Germinal center (tissue), 1 donor: ENCODE results near the gene ANKRD13B.
A peak's percentile ranks its signal among the peaks of the same experiment; 100 is the strongest.
"Not testable (repeated sequence)": the region's sequence is repeated elsewhere in the genome, so short reads cannot be mapped to it uniquely, and the experiment has no call there.

Experiments used
- DNase-seq: peaks from one replicate; pipeline ENCODE4 v3.0.0; 2012; ENCODE audit warnings: mixed read lengths, low spot score

Gene ANKRD13B

DNA sequence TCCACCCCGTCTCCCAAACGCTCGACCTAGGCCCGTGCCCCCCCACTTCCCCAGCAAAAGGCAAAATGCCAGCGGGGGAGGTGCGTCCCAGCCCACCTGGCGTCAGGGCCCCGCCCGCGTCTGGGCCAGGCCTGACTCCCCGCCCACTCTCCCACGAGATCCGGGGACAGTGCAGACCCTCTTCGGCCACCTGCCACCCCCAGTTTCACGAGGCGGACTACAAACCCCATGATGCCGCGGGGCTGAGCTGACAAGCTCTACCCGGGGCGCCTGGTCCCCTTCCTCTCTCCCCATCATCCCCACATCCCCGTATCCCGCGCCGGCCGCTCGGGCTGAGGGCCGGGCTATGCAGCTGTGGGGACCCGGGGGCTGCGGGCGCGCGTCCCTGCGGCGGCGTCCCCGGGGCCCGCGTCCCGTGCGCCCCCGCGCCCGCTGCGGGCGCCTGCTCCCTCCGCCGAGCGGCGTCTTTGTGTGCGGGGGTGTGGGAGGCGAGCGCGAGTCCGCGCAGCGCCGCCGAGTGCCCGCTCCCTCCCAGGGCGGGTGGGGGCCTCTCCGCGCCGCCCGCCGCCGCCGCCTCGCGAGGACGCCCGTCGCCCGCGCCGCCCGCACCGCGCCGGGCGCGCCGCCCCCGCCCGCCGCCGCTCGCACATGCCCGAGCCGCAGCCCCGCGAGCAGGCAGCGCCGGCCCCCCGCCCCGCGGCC is at the start of gene ANKRD13B:
Gene ANKRD13B, plus strand, starts transcription at position 283 of the 702 bp plus-strand sequence. CDS start 490 bp downstream, outside the sequence.
- DNase-seq = no peak

- DNase-seq = no peak
Measured at GRCh38 chr17:29544066-29544465, 48.9 kb upstream of the ANKRD13B start.

- no peak for DNase-seq
Measured at GRCh38 chr17:29546085-29546484, 46.8 kb upstream of the ANKRD13B start.

DNA sequence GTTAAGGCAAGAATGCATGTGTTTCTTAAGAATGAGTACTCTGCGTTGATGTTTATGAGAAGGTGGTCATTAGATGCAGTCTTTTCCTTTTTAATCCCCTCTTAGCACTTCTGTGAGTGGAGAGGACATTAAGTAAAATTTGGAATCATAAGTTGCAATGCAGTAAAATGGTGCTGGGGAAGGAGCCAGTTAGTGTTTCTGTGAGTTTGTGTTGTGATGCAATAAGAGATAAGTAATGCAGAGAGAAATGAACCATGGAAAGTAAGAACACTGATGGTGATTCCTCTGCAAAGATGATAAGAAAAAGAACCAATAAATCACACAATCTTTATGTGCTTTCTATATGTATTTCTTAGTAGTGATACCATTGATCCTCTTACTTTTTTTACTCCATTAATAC is 46.1 kb upstream of the ANKRD13B start:
- DNase-seq = no peak

DNA sequence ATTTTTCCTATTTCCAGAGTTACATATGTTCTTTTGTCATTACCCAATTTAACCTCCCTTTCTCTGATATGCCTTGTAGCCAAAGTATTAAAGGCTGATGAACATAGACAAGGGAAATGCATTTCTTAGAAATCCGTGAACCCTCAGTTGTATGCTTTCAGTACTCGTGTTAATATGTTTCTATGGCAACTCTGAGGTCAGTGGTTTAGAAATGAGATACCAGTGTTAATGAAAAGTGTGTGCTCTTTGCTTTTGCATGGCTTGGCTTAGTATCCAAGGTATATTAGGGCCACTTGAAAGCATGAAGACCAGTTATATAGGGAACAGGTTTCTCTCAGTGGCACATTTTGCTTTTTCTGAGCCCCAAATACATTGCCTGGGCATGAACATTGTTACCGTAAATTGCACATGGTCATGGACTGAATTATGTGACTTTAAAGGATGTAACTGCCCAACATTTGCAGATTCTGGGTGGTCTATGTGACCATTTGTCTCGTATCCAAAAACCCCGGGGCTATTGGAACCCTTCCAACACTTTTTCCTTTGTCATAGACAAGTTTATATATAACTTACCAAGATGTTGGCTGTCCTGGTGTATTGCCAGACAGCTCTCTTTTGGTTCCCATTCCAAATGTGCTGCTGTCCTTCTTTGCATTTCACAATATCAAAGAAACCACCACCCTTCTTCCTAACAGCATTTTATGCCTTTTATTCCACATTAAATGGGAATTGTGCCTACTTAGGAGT is 43.6 kb upstream of the ANKRD13B start:
- DNase-seq = no peak

DNA sequence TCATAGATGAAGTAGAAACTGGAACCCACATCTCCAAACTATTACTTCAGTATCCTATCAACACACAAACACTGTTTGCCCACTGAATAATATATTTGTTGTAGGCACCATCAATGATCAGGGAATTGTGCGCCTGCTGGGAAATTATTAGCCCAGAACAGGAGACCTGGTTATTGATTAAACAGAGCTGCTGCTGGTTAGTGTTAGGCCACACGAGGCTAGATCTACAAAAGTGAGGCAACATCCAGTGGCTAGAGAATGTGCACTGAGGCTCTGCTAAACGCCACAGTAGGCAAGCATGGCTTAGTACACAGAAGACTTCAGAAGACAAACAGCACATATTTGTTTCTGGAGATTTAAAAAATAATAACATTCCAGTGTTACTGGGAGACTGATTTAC is 37.1 kb upstream of the ANKRD13B start:
- DNase-seq = no peak

- no peak for DNase-seq
Measured at GRCh38 chr17:29557085-29557738, 35.7 kb upstream of the ANKRD13B start.

GRCh38 chr17:29557739-29558116 is 35.2 kb upstream of the ANKRD13B start:
- DNase-seq = no peak

- DNase-seq = not testable (repeated sequence)
Measured at GRCh38 chr17:29558139-29558538, 34.8 kb upstream of the ANKRD13B start.

- no peak for DNase-seq
Measured at GRCh38 chr17:29559640-29560039, 33.3 kb upstream of the ANKRD13B start.

DNA sequence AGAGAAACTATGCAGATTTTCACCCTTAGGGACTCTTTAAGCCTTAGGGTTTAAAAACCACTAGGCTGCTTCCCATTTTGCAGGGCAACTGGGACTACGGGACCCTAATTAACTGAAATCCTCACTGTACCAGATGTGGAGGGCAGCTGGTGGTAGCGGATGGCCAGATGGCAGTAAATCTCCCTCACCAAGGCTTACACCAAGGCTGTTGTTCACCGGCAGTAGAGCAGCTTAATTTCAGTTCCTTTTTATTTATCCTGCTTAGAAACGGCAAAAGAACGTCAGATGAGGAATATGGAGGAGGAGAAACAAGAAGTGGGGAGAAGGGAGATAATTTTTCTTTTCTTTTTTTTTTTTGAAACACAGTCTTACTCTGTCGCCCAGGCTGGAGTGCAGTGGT is 32.6 kb upstream of the ANKRD13B start:
- DNase-seq = peak; percentile 61

DNA sequence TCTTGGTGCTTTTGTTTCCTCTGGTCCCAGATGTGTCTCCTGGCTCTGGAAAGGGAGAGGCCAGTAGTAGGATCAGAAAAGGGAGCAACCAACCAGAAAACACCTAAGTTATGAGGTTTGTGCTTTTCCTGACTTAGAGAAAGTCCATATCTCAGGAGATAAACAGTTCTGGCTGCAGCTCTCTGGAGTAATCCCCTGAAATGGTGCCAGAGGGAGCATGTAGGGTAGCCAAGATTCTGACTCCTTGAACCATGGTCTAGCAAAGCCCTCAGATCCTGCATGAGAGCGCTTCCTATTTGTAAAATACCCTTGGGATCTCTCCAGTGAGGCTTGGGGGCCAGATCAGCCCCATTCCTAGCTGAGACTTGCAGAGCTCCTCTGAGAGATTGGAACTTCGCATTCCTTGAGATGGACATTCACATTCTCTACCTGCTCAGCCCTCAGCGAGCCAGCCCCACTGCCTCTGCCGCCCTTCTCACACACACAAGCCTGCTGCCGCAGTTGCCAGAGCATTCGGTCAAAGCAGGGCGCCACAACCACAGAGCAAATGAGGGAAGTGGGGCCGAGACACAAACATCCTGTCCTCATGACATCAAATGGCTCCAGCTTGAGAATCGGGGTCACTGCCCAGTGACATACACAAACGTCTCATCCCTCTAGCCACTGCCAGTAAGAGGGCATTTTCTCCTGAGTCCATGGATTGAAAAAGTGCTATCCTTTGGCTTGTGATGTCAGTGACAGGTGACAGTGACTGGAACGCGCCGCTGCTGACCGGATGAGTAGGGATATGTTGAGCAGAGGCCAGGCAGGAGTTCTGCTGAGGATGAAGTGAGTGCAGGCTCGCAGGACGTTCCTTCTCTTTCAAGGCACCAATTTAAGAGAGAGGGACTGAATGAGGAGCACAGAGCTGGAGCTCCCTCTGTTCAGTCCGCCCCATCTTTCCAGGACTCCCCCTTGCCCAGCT is 31.1 kb upstream of the ANKRD13B start:
- no peak for DNase-seq

DNA sequence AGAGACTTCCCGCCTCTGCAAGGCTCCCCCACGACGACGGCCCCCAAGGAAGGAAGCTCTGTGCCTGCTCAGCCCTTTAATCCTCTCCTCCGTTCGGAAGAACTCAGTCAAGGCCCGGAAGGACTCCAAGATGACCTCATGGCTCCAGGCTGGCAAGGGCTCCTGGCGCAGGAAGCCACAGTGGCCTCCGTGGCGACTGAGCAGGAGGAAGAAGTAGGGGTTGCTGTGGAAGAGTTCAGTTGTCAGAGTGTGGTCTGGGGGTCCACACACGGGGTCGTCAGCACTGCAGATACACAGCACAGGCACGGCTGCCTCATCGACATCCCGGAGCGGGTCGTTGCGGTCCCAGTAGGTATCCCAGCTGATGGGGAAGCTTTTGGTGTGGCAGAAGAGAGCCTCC is 30.3 kb upstream of the ANKRD13B start:
- DNase-seq = no peak

- peak; percentile 61 for DNase-seq
Measured at GRCh38 chr17:29563816-29564215, 29.1 kb upstream of the ANKRD13B start.

GRCh38 chr17:29565643-29566472 is 27.1 kb upstream of the ANKRD13B start:
- peak; percentile 52 for DNase-seq

GRCh38 chr17:29566473-29567303 is 26.2 kb upstream of the ANKRD13B start, which contains the start of gene ABHD15:
TSS of gene ABHD15 (minus strand) at chr17:29567037. CDS start at chr17:29566966, 71 bp downstream.
- peak; percentile 77 for DNase-seq

GRCh38 chr17:29567304-29567553 is 25.7 kb upstream of the ANKRD13B start:
- DNase-seq = peak; percentile 62

DNA sequence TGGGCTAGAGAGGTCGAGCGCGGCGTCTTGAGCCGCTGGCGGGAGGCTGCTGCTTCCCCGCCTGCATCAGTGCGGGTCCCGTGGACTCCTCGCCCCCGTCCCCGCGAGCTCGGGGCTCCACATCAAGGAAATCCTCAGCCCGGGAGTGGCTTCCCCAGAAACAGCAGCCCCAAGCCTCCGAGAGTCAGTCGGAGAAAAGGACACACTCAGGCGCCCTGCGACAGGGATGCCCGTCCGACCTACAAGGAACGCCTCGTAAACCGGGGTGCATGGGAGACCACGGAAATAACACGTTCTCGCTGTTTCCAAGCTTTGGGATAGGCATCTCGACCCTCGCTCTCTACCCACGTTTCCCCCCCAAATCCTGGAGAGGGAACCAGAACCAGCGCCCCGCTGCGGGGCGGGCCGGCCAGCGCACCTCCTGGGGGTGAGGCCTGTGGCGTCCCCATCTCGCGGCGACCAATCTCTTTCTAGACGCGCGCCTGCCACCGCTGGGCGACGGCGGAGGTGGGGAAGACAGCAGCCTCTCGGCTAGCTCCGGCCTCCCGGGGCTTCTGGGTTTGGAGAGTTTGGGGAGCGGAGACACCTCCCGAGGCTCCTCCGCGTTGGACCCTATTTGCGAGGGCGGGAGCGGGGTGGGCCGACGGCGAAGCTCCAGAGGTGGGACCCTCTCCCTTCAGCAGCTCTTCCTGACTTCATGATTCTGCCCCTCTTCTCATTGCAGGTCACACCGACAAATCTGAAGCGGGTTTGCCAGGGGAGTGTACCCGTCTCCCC is 25.2 kb upstream of the ANKRD13B start:
- peak; percentile 87 for DNase-seq
